HTR-8/SVneo (cell line): Measurements from ENCODE around the gene ATPAF1.

Experiments
- DNase-seq: peaks from one replicate; pipeline ENCODE4 v3.0.0; 2011; ENCODE audit warnings: low spot score, mixed read lengths; ENCODE audit not compliant: insufficient read length
- FAIRE-seq: peaks from 2 replicates; lab custom pipeline; 2011; peaks lifted over from hg19 to GRCh38; lab: Jason Lieb, UNC

ATPAF1 gene

DNA sequence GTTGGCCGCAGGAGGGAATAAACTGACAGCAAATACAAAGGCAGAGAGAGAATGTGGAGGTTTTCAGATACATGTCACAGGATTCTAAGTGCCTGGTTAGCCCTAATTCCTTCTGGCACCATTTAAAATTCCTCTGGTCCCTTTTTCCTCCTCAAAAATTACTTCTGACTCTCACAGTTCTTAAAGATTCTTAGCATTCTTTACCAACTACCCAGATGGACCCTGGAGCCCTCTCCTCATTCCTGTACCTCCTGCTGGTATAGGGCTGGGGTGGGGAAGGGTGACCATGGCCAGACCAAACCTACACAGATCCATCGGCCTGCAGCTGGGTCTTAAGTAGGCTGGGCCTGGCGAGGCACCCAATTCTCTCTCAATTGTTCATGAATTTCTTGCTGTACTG lies 71.3 kb downstream of the ATPAF1 start:
- no peak for FAIRE-seq
- DNase-seq, result no peak

DNA sequence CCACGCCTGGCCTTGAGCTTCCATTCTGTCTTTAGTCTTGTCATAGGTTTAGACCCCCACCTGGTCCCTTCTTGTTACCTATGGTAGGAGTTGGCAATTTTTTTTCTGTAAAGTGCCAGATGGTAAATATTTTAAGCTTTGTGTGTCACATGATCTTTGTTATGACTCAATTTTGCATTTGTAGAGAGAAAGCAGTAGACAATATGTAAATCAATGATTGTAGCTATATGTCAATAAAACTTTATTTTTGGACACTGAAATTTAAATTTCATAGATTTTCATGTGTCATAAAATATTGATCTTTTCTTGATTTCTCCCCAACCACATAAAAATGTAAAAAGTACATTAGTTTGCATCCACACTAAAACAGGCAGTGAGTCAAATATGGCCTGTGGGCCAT lies 72.1 kb downstream of the ATPAF1 start:
- FAIRE-seq, result no peak

DNA sequence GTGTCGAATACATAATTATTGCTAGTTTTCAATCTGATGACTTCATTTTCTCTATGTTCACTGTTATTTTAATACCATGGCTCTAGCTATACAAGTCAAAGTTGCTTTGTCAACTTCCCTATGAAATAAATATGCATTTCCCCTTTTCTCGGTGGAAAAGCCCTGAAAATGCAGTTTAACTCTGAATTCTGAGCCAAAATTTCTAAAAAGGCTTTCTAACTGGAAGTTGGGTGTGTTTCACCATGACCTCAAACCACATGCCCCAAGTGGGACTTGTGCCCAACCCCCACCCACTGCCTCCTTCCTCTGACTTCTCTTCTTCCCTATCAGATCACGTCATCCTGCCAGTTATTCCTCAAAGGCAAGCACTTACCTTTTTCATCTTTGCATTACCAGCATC lies 73.0 kb downstream of the ATPAF1 start:
- DNase-seq, result no peak
- FAIRE-seq, result no peak

More for the DNA sequence above, 72.1 kb downstream of the ATPAF1 start:
- DNase-seq, result no peak

DNA sequence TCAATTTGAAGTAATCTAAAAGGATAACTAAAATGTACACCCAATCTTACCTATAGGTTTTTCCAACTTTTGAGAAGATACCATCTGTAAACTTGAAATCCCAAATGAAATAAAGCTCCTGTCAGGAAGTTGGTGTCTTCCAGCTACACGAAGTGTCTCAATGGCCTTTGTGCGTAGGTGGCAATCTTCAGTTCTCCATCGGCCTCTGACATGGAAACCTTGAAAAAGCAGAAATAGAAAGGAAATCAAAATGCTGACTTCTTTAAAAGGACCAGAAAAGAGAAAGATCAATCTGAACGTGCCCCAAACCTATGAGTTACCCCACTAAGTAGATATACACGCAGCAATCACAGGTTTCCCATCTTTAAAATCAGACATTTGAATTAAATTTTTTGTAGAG lies 74.1 kb downstream of the ATPAF1 start:
- no peak for DNase-seq
- no peak for FAIRE-seq

DNA sequence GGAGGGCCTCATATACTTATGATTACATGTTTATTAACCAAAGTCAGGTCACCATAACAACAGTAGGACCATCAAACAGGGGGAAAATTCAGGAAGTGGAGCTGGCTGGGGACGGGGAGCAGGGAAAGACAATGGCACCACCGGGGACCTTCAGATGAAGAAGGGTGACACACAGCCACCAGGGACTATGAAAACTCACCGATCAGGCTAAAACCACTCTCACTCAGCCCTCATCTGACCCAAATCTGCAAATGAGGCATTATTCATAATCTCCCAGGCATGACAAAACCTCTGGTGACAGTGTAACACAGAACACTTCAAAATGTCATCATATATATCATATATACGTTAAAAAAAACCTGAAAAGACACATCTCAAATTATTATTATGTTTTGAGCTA lies 75.3 kb downstream of the ATPAF1 start:
- DNase-seq (no peak), FAIRE-seq (no peak)

DNA sequence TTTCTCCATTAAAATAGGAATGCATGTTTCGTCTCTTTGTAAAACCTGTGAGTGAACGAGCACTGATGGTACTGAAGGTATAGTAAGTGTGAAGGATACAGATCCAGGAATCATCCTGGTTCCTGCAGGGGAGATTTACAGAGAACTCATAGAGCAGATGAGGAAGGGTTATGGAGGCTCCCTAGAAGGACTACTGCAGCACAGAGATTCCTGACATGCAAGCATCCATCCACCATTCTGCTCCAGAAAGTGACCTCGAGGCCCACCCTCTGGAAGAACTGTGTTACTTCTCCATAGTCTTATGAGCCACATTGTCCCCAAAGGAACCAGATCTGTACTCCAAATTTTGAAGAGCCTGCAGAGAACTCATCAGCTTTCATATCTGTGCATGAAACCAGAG lies 78.6 kb downstream of the ATPAF1 start:
- DNase-seq, result no peak
- no peak for FAIRE-seq

DNA sequence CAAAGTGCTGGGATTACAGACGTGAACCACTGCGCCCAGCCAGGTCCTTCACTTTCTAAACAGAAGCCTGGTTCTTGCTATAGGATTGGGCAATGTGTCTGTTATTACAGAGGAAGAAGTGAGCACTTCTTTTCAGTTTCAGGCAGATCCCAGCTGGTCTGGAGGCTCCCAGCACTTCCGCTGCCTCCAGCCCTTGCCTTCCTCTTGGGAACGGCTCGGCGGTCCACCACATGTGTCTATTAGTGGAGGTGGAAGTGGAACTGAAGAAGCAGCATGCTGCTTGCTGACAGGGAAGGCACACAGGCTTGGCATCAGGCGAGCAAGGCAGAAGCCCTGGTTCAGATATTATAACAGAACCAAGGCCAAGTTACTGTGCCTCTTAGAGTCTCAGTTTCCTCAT lies 81.1 kb downstream of the ATPAF1 start:
- FAIRE-seq (no peak), DNase-seq (no peak)

DNA sequence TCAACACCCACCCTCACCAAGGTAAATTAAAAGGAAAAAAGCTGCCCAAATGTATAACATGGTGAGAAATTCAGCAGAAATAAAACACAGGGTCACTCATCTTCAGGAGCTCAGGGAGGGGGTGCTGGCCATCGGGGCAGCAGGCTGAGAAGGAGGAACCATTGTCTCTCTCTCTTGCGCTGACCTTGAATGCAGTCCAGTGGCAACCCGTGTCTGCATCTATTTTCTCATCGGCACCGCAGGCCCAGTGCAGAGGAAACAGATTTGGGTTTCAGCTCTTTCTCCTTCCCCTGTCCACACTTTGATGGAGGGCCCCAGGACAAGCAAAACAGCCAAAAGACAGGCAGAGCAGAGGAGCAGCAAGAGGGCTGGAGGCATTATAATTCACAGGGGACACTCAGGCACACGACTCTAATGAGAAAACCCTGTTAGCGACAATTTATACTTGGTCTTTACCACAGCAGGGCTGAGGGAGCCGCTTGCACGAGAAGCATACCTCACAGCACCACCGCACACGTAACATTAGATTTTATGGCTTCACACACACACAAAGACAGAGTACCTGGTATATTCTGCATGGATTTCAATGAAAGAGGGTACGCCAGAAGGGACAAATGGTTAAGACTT lies 82.7 kb downstream of the ATPAF1 start:
- FAIRE-seq (no peak), DNase-seq (no peak)

DNA sequence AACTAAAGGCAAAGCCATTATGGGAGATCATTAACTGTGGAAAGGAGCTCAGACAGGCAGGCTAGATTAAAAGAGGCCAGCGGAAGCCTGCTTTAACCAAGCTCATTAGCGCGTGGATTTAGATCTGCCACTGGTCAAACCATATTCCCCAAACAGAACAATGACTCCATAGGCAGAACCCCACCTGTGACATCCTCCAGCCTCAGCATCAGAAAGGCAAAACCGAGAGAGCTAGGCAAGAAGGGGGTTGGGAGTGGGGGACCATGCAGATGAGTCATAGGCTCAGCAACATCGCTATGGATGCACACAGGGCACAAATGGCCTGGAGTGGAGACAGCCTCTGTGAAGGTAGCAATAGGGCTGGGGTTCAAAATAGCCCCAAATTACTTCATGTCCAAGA lies 84.7 kb downstream of the ATPAF1 start:
- no peak for FAIRE-seq
- DNase-seq, result no peak

DNA sequence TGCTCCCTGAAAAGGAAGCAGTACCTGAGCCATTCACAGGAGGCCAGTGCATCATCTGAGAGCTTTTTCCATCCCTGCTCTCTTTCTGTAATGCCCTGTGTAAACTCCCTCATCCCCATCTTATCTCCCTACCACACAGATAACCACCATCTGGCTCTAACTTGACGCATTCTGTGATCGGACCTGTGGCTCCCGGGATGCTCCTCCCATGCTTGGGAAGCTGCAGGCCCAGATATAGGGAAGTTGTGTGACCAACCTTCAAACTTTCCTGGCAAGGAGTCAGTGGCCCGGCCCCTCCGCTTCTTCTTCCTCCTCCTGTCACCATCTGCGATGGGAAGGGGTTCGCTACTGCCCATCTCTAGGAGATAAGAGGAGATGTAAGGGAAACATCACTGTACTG lies 85.2 kb downstream of the ATPAF1 start:
- FAIRE-seq, result no peak

More for the DNA sequence above, 85.2 kb downstream of the ATPAF1 start:
- no peak for DNase-seq
